Superior temporal gyrus (tissue), 1 donor: ENCODE data around the gene ZDHHC13.
A peak's percentile ranks its signal among the peaks of the same experiment; 100 is the strongest.

Source experiments
- DNase-seq: peaks from one replicate; pipeline ENCODE4 v3.0.0-alpha.2; 2016; ENCODE audit errors: extremely low spot score

ZDHHC13 gene

GRCh38 chr11:19168090-19168489 is 51.1 kb downstream of the ZDHHC13 start:
- DNase-seq = no peak

- DNase-seq = no peak
These were observed 56.2 kb downstream of the ZDHHC13 start for GRCh38 chr11:19173004-19173689.

- no peak for DNase-seq
These were observed 57.1 kb downstream of the ZDHHC13 start for GRCh38 chr11:19173964-19174638.

DNA sequence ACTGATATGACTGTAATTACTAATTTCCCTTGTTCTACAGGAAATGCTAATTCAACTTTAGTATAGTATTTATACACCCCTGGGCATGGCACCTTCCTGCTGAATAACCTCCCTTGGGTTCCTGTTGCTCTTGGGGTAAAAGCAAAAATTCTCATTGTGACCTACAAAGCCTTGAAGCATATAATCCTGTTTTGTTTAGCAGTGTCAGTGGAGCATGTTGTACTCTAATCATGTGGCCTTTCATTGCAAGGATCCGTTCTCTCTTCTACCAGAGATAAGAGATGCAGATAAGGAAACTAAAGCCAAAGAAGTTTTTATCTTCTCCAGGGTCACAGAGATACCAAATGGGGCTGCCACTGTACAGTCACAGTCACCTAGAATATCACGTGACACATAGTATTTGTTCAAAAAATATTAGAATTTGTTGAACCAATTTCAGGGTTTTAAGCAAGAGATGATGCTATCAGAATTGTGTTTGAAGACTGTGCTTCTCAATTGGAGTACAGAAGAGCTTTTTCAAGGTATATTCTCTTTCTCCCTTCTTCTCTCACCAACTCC is 59.7 kb downstream of the ZDHHC13 start:
- no peak for DNase-seq

DNA sequence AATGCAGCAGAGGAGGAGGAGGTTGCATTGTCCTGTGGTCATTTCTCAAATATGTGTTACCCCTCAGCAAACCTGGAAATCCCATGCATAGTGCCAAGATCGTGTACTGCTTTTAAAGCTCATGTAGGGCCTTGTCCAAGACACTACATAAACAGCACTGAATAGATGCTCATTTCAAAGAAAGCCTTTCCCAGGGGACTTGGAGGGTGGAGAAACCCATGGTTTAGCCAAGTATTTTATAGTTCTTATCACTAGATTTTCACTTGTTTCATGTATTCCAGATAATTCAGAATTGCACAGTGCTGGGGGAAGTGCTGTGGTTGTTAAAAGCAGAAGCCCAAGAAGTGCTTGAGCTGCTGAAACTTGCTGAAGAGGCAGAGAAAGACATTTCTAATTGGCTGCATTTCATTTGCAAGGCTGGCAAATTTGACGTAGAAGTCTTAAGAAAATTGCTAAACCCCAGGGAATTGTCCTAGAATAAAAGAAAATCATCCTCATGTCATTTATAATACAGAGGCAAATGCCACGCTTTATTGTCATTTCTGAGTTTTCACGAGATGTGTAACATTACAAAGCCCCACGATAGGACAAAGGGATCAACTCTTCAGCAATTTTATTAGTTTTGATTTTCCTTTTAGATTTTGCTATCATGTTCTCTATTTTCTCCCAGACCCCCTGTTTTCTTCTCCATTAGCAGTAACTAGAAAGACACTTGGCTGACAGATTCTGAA is 64.7 kb downstream of the ZDHHC13 start:
- no peak for DNase-seq

DNA sequence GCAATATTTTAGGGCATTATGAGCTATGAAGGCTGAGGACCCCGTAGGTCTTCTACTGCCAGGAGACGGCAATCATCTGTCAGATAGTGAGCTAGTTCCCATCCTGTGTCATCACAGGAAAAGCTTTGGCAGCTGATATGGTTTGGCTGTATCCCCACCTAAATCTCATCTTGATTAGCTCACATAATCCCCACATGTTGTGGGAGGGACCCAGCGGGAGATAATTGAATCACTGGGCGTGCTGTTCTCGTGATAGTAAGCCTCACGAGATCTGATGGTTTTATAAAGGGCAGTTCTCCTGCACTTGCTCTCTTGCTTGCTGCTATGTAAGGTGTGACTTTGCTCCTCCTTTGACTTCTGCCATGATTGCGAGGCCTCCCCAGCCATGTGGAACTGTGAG is 66.7 kb downstream of the ZDHHC13 start:
- no peak for DNase-seq

DNA sequence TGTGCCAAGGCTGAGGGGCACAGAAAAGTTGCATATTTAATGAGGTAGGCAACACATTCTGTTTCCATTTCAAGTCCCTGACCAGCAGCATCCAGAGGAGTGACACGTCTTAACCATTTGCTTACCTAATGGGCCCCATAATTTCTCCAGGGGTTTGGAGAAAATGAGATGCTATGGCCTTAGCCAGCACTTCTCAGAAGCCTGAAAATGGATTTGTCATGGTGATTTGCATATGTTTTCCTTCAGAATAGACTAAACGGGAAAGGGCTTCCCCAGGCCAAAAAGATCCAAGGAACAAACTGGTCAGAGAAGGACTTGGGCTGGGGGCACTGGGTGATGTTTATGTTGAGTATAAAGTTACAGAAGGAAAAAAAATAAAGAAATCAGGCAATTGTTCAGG is 68.1 kb downstream of the ZDHHC13 start:
- no peak for DNase-seq

DNA sequence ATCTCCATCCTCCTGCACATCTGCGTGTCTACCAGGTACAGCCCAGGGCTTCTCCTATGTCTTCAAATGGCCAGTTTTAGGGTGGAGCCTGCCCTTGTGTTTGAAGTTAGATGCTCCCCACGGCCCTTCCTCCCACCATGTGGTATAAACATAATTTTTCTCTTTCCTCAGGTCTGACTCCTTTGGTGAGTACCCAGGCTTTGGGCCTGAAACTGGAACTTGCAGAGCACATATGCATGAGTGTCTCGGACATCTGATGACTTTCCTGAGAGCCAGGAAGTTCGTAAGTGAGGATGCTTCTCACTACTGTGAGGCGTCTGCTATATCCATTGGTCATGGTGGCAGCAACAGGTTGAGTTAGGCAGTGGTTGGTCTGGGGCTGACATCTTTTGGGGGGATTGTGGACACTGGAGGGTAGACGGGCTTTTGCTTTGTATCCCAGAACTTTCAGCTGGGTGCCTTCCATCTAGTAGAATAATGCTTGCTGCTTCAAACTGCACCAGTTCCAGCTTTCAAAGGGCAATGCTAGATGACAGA is 68.6 kb downstream of the ZDHHC13 start:
- DNase-seq = no peak

- no peak for DNase-seq
These were observed 70.3 kb downstream of the ZDHHC13 start for GRCh38 chr11:19187114-19187832.

GRCh38 chr11:19187833-19188258 is 70.9 kb downstream of the ZDHHC13 start:
- peak; percentile 90 for DNase-seq

DNA sequence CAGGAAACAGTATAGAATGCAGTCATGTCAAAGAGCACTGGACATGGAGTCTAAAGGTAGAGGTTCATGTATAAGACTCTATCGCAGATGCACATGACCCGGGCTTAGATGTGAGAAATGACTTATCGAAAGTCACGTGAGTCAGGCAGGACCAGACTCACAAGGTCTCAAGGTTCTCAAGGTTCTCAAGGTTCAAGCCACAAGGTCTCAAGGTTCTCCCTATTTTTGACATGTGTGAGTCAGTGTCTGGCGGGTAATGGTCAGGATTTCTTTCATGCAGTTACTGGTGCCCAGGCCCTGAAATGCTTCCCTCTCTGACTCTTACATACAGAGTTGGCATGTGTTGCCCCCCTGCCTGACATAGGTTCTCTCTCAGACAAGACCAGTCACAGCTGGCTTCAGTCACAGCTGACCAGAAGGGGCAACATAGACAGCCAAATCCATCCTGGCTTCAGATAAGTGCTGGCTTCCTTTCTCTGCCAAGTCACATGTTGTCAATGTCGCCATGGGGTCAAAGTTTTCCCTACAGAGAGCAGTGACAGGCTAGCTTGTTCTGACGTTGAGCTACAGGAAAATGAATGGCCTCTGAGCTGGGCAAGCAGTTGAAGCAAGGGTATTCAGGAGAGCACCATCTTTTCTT is 74.7 kb downstream of the ZDHHC13 start:
- no peak for DNase-seq

DNA sequence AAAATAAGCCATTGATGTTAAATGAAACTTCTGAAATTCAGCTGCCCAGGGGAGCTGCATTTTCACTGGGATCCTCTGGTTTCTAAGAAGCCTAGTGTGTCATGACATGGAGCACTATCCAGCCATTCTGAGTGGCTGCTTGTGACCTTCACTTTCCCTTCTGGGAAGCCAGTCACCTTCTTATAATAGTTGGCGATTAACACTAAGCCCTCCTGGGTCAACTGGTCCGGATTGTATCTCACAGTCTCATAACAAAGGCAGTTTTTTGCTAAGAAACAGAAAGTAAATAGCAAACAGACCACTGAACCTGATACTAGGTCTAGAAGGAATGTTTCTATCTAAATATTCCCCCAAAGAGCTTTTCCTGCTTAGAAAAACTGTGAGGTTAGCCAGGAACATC is 76.9 kb downstream of the ZDHHC13 start:
- no peak for DNase-seq

GRCh38 chr11:19194620-19195308 is 77.8 kb downstream of the ZDHHC13 start:
- DNase-seq = no peak

GRCh38 chr11:19196432-19196831 is 79.5 kb downstream of the ZDHHC13 start:
- DNase-seq = no peak

DNA sequence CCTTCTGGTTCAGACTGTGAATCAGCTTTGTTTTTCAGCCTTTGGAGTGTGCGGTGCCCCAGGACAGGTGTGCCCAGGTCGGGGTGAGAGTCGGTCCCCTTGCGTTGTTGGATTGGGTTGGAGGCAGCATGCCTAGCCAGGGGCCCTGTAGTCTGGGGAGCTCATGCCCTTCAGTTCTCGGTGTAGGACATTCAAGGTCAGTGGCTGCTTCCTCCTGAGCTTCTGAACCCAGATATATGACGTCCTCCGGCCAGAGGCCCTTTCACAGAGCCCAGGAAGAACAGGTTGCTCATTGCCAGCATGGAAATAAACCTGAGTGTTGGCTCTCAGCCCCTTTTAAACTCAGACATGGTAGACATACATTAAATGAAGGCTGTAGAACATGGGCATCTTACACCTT is 82.1 kb downstream of the ZDHHC13 start:
- no peak for DNase-seq

DNA sequence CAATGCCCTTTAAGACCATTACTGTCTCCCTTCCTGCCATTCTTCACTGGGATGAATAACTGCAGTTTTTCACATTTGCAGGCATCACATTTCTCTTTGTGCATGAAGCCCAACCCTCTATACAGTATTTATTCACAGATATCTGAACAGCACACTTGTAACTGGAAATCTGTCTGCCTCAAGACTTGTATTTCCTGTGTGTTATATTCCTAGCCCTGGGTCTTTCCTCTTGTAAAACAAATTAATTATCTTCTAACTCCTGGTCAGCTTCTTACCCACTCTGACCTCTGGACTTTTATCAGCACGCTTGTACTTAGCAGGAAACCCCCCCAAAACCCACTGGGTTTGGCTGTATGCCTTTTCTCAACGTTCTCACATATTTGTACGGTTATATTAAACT is 82.8 kb downstream of the ZDHHC13 start:
- no peak for DNase-seq

DNA sequence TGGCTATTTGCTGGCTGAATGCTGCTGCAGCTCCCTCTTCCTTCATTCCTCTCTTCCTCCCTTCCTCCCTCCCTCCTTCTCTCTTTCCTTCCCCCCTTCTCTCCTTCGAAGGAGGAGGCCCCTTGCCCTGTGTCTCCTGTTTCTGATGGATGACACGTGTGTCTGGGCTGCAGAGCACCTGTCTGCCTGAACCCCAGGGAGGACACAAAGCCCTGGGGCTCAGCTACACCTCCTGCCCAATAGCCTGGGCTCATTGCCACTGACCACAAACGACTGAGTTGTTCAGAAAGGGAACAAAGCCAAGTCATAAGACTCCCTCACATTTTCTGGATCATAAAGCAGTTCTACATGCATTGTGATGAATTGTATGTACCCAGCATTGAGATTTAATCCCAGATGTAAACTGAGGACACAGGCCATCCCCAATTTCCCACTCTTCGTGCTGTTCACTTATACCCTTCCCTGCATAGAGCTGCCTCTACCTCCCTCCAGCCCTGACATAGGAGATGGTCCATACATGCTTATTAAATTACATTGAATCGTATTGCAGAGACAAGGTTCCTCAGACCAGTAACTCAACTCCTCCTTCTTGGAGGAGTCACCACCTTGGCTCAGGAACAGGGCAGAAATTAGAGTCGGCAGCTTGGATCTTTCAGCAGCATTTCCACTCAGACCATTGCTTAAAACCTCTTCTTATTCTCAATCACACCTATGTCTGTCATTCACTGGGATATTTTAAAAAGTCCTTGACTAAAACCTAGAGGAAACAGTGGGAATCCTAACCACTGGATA is 83.6 kb downstream of the ZDHHC13 start:
- no peak for DNase-seq

DNA sequence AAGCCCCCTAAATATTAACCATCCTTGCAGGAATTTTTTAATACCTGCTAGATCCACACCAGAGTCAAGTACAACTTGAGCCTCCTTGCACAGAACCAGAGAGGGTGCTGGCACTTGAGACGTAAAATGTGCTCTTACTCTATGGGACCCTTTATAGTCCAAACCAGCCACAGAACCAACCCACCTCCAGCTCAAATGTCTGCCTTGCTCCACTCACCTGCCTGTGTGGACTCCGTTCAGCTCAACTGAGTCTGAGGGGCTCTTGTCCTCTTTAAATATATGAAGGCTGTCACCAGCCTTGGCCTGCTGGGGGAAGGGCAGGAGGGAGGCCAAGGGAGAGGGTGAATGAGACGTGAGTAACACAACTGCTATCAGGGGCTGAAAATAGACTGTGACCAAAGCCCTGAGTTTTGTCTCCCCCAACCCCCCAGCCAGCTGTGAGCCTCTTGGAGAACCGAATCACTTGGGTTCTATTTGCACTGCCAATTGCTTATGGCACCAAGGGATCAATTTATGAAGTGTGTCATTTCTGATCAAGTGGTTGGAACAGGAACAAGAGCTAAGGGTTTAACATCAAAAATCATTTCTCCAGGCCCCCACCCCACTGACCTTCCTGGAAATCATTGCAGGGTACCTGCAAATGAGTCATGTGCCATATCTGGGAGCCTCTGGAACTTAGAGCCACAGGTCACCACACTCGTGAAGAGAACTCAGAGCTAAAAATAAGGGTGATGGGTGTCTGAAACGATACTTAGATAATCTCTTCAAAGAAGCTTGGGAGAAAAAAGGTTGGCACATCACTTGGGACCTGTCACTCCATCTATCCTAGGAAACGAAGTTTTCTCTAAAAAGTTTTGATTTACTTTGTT is 85.0 kb downstream of the ZDHHC13 start, which contains the start of gene CSRP3:
Gene CSRP3, minus strand, starts transcription at position 247 of the 869 bp plus-strand sequence. CDS start 9,535 bp downstream, outside the sequence.
- DNase-seq = no peak

DNA sequence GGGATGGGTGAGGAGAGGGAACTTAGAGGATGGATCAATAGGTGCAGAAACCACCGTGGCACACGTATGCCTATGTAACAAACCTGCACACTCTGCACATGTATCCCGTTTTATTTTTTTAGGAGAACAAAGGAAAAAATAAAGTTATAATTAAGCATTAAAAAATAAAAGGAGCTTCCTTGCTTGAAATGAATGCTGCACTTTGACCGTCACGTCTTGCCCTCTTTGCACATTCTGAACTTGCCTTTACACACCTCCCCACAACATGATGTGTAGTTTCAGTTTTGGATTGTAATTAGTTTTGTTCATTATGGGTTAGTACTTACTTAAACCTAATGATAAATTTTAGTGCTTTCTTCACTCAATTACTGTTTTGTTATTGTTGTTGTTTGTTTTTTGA is 87.9 kb downstream of the ZDHHC13 start:
- DNase-seq = no peak
